ENCODE measurements around the gene ZNF516.

The ZNF516 gene

DNA sequence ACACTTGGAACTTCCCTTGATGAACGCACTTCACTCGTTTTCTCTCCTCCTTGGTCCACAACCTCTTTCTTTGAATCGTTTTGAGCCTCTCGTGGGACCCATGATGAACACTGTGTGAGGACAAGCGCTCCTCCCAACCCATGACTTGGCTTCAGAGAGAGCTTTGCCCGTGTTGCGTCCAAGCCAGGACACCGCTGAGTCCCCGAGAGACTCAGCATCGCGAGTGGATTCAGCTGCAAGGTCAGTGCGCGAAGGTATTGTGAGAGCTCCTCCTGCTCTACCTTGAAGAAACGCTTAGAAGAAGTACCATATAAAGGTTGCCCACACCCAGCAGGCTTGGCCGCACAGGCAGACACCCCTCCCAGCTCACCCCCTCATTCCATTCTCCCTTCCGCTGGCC, 58.7 kb downstream of the ZNF516 start:
- H3K36me3 ChIP-seq (ENCODE audit: insufficient read depth, low read length): peaks cover 8% of the 10 kb centered on the region
- no peaks in the 10 kb centered on the region for H3F3A ChIP-seq (ENCODE audit: insufficient read depth, low read length)
- H4K20me1 ChIP-seq (ENCODE audit: insufficient read depth, low read length): no peaks in the 10 kb centered on the region
- TF ChIP-seq EZH2 (IDR thresholded peaks at IDR 0.05; ENCODE audit: borderline replicate concordance, low read length): no peak
- TF ChIP-seq, protein P1, sequence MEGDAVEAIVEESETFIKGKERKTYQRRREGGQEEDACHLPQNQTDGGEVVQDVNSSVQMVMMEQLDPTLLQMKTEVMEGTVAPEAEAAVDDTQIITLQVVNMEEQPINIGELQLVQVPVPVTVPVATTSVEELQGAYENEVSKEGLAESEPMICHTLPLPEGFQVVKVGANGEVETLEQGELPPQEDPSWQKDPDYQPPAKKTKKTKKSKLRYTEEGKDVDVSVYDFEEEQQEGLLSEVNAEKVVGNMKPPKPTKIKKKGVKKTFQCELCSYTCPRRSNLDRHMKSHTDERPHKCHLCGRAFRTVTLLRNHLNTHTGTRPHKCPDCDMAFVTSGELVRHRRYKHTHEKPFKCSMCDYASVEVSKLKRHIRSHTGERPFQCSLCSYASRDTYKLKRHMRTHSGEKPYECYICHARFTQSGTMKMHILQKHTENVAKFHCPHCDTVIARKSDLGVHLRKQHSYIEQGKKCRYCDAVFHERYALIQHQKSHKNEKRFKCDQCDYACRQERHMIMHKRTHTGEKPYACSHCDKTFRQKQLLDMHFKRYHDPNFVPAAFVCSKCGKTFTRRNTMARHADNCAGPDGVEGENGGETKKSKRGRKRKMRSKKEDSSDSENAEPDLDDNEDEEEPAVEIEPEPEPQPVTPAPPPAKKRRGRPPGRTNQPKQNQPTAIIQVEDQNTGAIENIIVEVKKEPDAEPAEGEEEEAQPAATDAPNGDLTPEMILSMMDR (IDR thresholded peaks at IDR 0.05; ENCODE audit: low read length): no peak
- H3K9ac ChIP-seq (ENCODE audit: low read length): no peak overlapping the region
- no peak overlapping the region for H3K4me2 ChIP-seq (ENCODE audit: low read length)
- no peak overlapping the region for H2AFZ ChIP-seq (ENCODE audit: low read length)
- no peaks in the 10 kb centered on the region for H3K9me3 ChIP-seq (ENCODE audit: low read length)
- no peaks in the 10 kb centered on the region for H3K9me2 ChIP-seq (ENCODE audit: low read depth, low read length)
- H3K27me3 ChIP-seq (ENCODE audit: insufficient read depth, low read length): no peaks in the 10 kb centered on the region
- H3K4me1 ChIP-seq (ENCODE audit: insufficient read depth, low read length, severe bottlenecking): no peaks in the 10 kb centered on the region
- no peak overlapping the region for H3K27ac ChIP-seq (ENCODE audit: low read depth, low read length, poor library complexity, severe bottlenecking)
- H3K79me2 ChIP-seq (ENCODE audit: insufficient read depth, low read length): no peaks in the 10 kb centered on the region
- no peak overlapping the region for H3K4me3 ChIP-seq (ENCODE audit: low read depth, low read length, poor library complexity, severe bottlenecking)

DNA sequence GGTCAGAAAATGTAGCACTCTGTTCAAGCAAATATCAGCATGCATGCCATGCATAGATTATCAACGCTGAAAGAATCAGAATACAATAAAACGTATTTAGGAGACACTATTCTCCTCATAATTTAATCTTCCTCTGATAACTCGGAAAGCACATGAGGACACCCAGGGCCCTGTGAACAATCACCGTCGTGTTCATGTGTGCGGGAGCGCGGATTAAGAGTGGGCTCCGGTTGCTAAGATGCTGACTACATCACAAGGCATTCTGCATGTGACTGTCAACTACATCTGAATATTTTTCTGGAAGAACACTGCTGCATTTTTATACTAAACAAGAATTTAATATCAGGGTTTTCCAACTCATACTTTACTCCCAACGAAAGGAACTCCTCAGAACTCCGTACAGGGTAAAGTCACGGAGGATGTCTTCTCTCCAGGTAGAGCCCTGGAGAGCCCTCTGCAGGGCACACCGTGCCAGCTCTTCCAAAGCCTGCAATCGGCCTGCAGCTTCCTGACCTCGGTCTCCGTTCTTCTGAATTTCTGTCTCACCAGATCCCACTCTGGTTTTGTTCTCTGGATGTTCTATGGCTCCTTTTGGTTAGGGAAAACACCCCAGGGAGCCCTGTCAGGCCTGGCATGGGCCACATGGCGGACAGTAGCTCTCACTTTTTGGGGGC, 59.6 kb downstream of the ZNF516 start:
- Histone ChIP-seq H3K4me1 (ENCODE audit: insufficient read depth, low read length, severe bottlenecking) (no peaks in the 10 kb centered on the region), H3K27ac (ENCODE audit: low read depth, low read length, poor library complexity, severe bottlenecking) (no peak overlapping the region), H3K9ac (ENCODE audit: low read length) (no peak overlapping the region), H3K79me2 (ENCODE audit: insufficient read depth, low read length) (no peaks in the 10 kb centered on the region), H4K20me1 (ENCODE audit: insufficient read depth, low read length) (no peaks in the 10 kb centered on the region), H3K9me3 (ENCODE audit: low read length) (no peaks in the 10 kb centered on the region), H3K4me3 (ENCODE audit: low read depth, low read length, poor library complexity, severe bottlenecking) (no peak overlapping the region), H2AFZ (ENCODE audit: low read length) (no peak overlapping the region), H3K27me3 (ENCODE audit: insufficient read depth, low read length) (no peaks in the 10 kb centered on the region), H3K4me2 (ENCODE audit: low read length) (no peak overlapping the region), H3F3A (ENCODE audit: insufficient read depth, low read length) (no peaks in the 10 kb centered on the region), H3K9me2 (ENCODE audit: low read depth, low read length) (no peaks in the 10 kb centered on the region), H3K36me3 (ENCODE audit: insufficient read depth, low read length) (no peaks in the 10 kb centered on the region; the same call in 1 of the 2 replicates)
- TF ChIP-seq, protein P1 (IDR thresholded peaks at IDR 0.05; ENCODE audit: low read length): peak; percentile 17; the same call in 1 of the 2 replicates
- no peak for TF ChIP-seq EZH2 (IDR thresholded peaks at IDR 0.05; ENCODE audit: borderline replicate concordance, low read length)

DNA sequence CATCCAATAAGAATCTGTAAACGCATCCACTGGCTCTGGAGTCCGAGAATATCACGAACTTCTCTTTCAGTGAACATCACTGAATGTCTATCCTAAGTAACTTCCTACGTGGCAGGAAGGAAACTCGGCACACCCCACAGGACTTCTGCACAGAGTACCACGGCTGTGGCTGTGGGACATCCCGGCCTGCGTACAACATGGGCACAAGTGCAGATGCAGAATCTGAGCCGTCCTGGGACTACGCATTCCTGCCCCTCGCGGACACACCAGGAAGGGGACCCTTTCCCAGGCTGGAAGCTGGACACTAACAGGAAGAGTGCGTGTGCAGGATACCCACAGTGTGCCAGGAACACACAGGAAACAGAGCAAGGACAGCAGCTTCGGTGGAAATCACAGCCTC, 60.6 kb downstream of the ZNF516 start:
- TF ChIP-seq, protein P1 (IDR thresholded peaks at IDR 0.05; ENCODE audit: low read length): no peak
- Histone ChIP-seq H3K9ac (ENCODE audit: low read length) (no peak overlapping the region), H3K9me3 (ENCODE audit: low read length) (no peaks in the 10 kb centered on the region), H2AFZ (ENCODE audit: low read length) (no peak overlapping the region), H3K4me1 (ENCODE audit: insufficient read depth, low read length, severe bottlenecking) (no peaks in the 10 kb centered on the region), H4K20me1 (ENCODE audit: insufficient read depth, low read length) (no peaks in the 10 kb centered on the region), H3F3A (ENCODE audit: insufficient read depth, low read length) (no peaks in the 10 kb centered on the region), H3K79me2 (ENCODE audit: insufficient read depth, low read length) (no peaks in the 10 kb centered on the region), H3K27ac (ENCODE audit: low read depth, low read length, poor library complexity, severe bottlenecking) (no peak overlapping the region), H3K9me2 (ENCODE audit: low read depth, low read length) (no peaks in the 10 kb centered on the region), H3K27me3 (ENCODE audit: insufficient read depth, low read length) (no peaks in the 10 kb centered on the region), H3K4me3 (ENCODE audit: low read depth, low read length, poor library complexity, severe bottlenecking) (no peak overlapping the region), H3K4me2 (ENCODE audit: low read length) (no peak overlapping the region), H3K36me3 (ENCODE audit: insufficient read depth, low read length) (no peaks in the 10 kb centered on the region; the same call in 1 of the 2 replicates)

All from OCI-LY1 (cell line).